Natural killer cell (primary cell): ENCODE results near the gene OR11A1. TPM values are rescaled to one million over a fixed set of nuclear protein-coding genes. Genes with fewer than 3 reads are reported as not detected.

Experiments used
- ATAC-seq, 3 donors: fragments of 150-1000 bp in 2 of 3; fragments of 200-7000 bp in 1 of 3; cut with Tn5 transposase; 1 replicate in 1 of 3; 2 replicates in 2 of 3; pipeline ENCODE4 v1.10.0; 2021; ENCODE audit warnings: mild to moderate bottlenecking in 2 of 3, moderate library complexity in 2 of 3
- DNase-seq, 2 donors: peaks; one replicate each; pipeline versions ENCODE4 v3.0.0 to v3.0.0-alpha.2; 2013 to 2021; ENCODE audit warnings: mixed read lengths in 1 of 2
- H3K27ac ChIP-seq: one replicate; pipeline ENCODE4 v1.5.1; 2013; ENCODE audit warnings: mild to moderate bottlenecking, low read length
- H3K27me3 ChIP-seq: one replicate; pipeline ENCODE4 v1.6.1; 2013; ENCODE audit warnings: low read length; ENCODE audit not compliant: control insufficient read depth, insufficient read depth
- H3K36me3 ChIP-seq: one replicate; pipeline ENCODE4 v1.6.1; 2013; ENCODE audit warnings: low read length; ENCODE audit not compliant: control insufficient read depth, insufficient read depth
- H3K4me1 ChIP-seq: one replicate; pipeline ENCODE4 v1.6.1; 2013; ENCODE audit warnings: low read length; ENCODE audit not compliant: control insufficient read depth, insufficient read depth
- H3K4me3 ChIP-seq: one replicate; pipeline ENCODE4 v1.5.1; 2013; ENCODE audit warnings: low read length
- H3K9me3 ChIP-seq: one replicate; pipeline ENCODE4 v1.6.1; 2013; ENCODE audit warnings: low read length; ENCODE audit not compliant: control insufficient read depth, insufficient read depth
- H3K27ac Mint-ChIP-seq, 2 donors: one replicate each; pipeline ENCODE4 v1.8.0; 2022; ENCODE audit warnings: mild to moderate bottlenecking in 2 of 2, mixed read lengths in 2 of 2, moderate library complexity in 1 of 2
- H3K27me3 Mint-ChIP-seq, 2 donors: one replicate each; pipeline ENCODE4 v1.8.0; 2022; ENCODE audit warnings: low read depth in 2 of 2, mixed read lengths in 2 of 2
- H3K36me3 Mint-ChIP-seq: one replicate; pipeline ENCODE4 v1.8.0; 2022; ENCODE audit warnings: mixed read lengths
- H3K4me1 Mint-ChIP-seq, 2 donors: one replicate each; pipeline ENCODE4 v1.8.0; 2022; ENCODE audit warnings: mixed read lengths in 2 of 2
- H3K4me3 Mint-ChIP-seq: one replicate; pipeline ENCODE4 v1.8.0; 2022; ENCODE audit warnings: mild to moderate bottlenecking, moderate library complexity, mixed read lengths
- H3K9me3 Mint-ChIP-seq, 2 donors: one replicate each; pipeline ENCODE4 v1.8.0; 2022; ENCODE audit warnings: mixed read lengths in 2 of 2
- WGBS: methylation state at CpG from one replicate; pipeline ENCODE4 v1.1.7; 2013; ENCODE audit warnings: missing lambda C conversion rate; ENCODE audit not compliant: insufficient coverage; 5-methylcytosine and 5-hydroxymethylcytosine counted together
- intact Hi-C: fragments of 100-400 bp; cut with micrococcal nuclease; formaldehyde crosslinking; loops from one replicate; pipeline ENCODE4 v1.14.2; 2022
- total RNA-seq, 4 donors: library from RNA; stranded (reverse); fragments of 120-200 nt in 1 of 4; gene quantifications; one replicate each; pipeline versions ENCODE4 v1.2.3 to v1.2.4, GENCODE V29; 2013 to 2022
- TF ChIP-seq, protein P1 (sequence below): fragments of 200-600 bp; IDR thresholded peaks from one replicate; pipeline ENCODE4 v1.8.0; 2022; ENCODE audit warnings: antibody characterized with exemption

The OR11A1 gene
- total RNA-seq, 3 donors from 2014 or later (not counting 1 experiment from before 2014, with no cell fraction given) = not detected

DNA sequence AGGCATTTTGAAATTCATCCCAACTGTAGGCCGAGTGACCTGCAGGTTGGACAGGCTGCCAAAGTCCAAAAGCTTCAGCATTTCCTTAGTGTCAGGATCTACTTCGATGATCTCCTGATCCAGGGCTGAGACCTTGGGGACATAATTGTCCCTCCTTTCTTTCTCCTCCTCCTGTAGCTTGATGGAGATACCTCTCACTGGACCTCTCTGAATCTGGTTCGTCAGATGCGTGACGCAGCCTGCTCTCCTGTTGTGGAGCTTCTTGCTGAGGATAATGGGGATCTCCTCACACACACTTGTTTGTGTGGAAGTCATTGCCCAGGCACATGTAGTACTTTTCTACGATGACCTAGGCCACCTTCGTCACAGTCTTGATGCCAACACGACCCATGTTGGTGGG is 32.4 kb upstream of the OR11A1 start:
- no peaks in the 10 kb centered on the region for H3K36me3 Mint-ChIP-seq
- Histone ChIP-seq H3K27me3 (no peaks in the 10 kb centered on the region), H3K36me3 (no peaks in the 10 kb centered on the region), H3K27ac (no peak overlapping the region), H3K4me1 (no peaks in the 10 kb centered on the region), H3K9me3 (no peaks in the 10 kb centered on the region), H3K4me3 (no peak overlapping the region)
- peaks cover 8 to 32% of the 10 kb centered on the region in 2 donors for H3K27me3 Mint-ChIP-seq
- H3K27ac Mint-ChIP-seq = no peak overlapping the region
- DNase-seq (no peak), ATAC-seq (no peak)
- no peaks in the 10 kb centered on the region for H3K9me3 Mint-ChIP-seq
- H3K4me3 Mint-ChIP-seq = no peak overlapping the region
- intact Hi-C loops = no loop called here
- H3K4me1 Mint-ChIP-seq = no peaks in the 10 kb centered on the region
- 94% methylated on average over 5 of the region's 8 CpGs for WGBS
- TF ChIP-seq, protein P1, sequence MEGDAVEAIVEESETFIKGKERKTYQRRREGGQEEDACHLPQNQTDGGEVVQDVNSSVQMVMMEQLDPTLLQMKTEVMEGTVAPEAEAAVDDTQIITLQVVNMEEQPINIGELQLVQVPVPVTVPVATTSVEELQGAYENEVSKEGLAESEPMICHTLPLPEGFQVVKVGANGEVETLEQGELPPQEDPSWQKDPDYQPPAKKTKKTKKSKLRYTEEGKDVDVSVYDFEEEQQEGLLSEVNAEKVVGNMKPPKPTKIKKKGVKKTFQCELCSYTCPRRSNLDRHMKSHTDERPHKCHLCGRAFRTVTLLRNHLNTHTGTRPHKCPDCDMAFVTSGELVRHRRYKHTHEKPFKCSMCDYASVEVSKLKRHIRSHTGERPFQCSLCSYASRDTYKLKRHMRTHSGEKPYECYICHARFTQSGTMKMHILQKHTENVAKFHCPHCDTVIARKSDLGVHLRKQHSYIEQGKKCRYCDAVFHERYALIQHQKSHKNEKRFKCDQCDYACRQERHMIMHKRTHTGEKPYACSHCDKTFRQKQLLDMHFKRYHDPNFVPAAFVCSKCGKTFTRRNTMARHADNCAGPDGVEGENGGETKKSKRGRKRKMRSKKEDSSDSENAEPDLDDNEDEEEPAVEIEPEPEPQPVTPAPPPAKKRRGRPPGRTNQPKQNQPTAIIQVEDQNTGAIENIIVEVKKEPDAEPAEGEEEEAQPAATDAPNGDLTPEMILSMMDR = no peak

DNA sequence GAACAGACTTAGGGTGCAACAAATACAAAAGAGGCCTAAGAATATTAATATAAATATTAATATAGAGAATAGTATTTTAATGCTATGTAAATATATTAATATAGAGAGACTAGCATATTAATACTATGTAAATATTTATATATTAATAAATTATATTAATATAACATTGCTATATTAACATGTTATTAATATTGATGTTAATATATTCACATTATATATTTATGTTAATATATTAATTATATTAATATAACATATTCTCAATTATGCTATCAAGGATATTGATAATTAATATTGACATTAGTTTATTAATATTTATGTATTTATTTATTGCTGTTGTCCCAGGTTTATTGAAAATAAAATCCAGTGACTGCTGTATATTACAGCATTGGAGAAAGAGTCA is 32.0 kb upstream of the OR11A1 start:
- TF ChIP-seq, protein P1 = no peak
- intact Hi-C loops = no loop called here
- no peak overlapping the region for H3K4me3 ChIP-seq
- Mint-ChIP-seq H3K4me3 (no peak overlapping the region), H3K36me3 (no peaks in the 10 kb centered on the region), H3K27me3 (peaks cover 8 to 32% of the 10 kb centered on the region in 2 donors), H3K27ac (no peak overlapping the region), H3K4me1 (no peaks in the 10 kb centered on the region), H3K9me3 (no peaks in the 10 kb centered on the region)
- ATAC-seq (no peak), DNase-seq (no peak)
- no peaks in the 10 kb centered on the region for H3K27me3 ChIP-seq
- H3K9me3 ChIP-seq = no peaks in the 10 kb centered on the region
- no peaks in the 10 kb centered on the region for H3K4me1 ChIP-seq
- H3K36me3 ChIP-seq = no peaks in the 10 kb centered on the region
- no peak overlapping the region for H3K27ac ChIP-seq

DNA sequence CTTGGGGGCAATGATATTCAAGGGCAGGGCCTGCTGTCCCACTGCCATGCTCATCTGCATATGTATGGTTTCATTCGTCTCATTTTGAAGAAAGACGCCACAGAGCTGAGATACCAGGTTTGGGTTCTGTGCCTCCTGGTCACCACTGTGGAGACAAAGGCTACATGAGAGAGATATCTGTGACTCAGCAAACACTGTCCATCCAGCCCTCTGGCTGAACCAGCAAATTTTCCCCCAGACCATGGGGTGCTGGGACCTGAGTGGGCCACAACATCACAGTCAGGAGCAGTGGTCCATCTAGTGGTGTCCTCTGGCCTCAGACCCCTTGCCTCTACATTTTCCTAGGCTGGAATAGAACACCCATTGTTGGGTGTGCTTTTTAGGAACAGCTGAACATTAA is 30.8 kb upstream of the OR11A1 start, which contains the start of gene MAS1L:
TSS of gene MAS1L (minus strand) at position 297 of the 400 bp plus-strand sequence. CDS start at position 243, 54 bp downstream.
- no peak within 1 kb of the TSS for H3K27ac ChIP-seq
- no peaks in the 10 kb centered on the region for H3K36me3 ChIP-seq
- no peaks in the 10 kb centered on the region for H3K36me3 Mint-ChIP-seq
- 72% methylated on average over 2 of the region's 2 CpGs for WGBS
- no peaks in the 10 kb centered on the region for H3K9me3 Mint-ChIP-seq
- no peak within 1 kb of the TSS for H3K4me3 Mint-ChIP-seq
- H3K27me3 Mint-ChIP-seq = peaks cover 8 to 42% of the 10 kb centered on the region in 2 donors
- TF ChIP-seq, protein P1 = no peak
- ATAC-seq (no peak), DNase-seq (no peak)
- intact Hi-C loops = no loop called here
- no peaks in the 10 kb centered on the region for H3K27me3 ChIP-seq
- no peak within 1 kb of the TSS for H3K4me3 ChIP-seq
- no peak within 1 kb of the TSS for H3K27ac Mint-ChIP-seq
- no peaks in the 10 kb centered on the region for H3K9me3 ChIP-seq
- no peaks in the 10 kb centered on the region for H3K4me1 Mint-ChIP-seq
- H3K4me1 ChIP-seq = no peaks in the 10 kb centered on the region

DNA sequence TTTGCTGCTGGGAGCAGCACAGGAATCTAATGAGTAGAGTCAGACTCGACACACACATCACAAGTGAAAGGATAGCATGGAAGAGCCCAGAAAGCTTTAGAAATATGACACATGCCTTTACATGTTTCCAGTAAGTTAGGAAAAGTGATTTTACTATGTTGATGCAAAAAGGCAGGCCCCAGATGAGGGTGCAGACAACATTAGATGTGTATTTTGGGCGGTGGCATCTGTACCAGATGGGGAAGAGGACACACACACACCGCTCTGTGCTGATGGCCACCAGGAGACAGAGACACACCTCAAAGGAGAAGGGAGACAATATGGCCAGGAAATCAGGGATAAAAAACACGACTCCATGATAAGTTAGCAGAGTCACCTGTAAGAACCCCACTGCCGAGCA is 30.3 kb upstream of the OR11A1 start:
- TF ChIP-seq, protein P1 = no peak
- DNase-seq (no peak), ATAC-seq (no peak)
- H3K27ac Mint-ChIP-seq = no peak overlapping the region
- no peaks in the 10 kb centered on the region for H3K4me1 ChIP-seq
- H3K4me1 Mint-ChIP-seq = no peaks in the 10 kb centered on the region
- H3K4me3 Mint-ChIP-seq = no peak overlapping the region
- no peak overlapping the region for H3K4me3 ChIP-seq
- no peaks in the 10 kb centered on the region for H3K9me3 ChIP-seq
- no peaks in the 10 kb centered on the region for H3K36me3 Mint-ChIP-seq
- intact Hi-C loops = no loop called here
- WGBS = 90% methylated on average over 5 of the region's 5 CpGs
- no peak overlapping the region for H3K27ac ChIP-seq
- H3K27me3 ChIP-seq = no peaks in the 10 kb centered on the region
- H3K36me3 ChIP-seq = no peaks in the 10 kb centered on the region
- H3K27me3 Mint-ChIP-seq = peaks cover 11 to 42% of the 10 kb centered on the region in 2 donors
- no peaks in the 10 kb centered on the region for H3K9me3 Mint-ChIP-seq
